GM12878 (cell line): ENCODE data around the gene PFKP. TPM values are rescaled to one million over a fixed set of nuclear protein-coding genes. Genes with fewer than 3 reads are reported as not detected.

ENCODE experiments used
- ATAC-seq: fragments of 200-7000 bp; cut with Tn5 transposase; 3 replicates; pipeline ENCODE4 v1.9.1; 2020; ENCODE audit warnings: mild to moderate bottlenecking, moderate library complexity
- BruUV-seq: library from RNA; stranded (reverse); fragments of 400-500 nt; replicated peaks from 2 replicates; lab custom pipeline; 2021; lab: Mats Ljungman, UMichigan
- CTCF ChIA-PET: fragments of 300-600 bp; sonication (Branson Sonifier 250); formaldehyde crosslinking; extraction: SDS; loops from one replicate; lab custom pipeline; 2021; ENCODE audit warnings: inconsistent platforms; lab: Yijun Ruan, JAX
- POLR2A ChIA-PET: fragments of 350-600 bp; formaldehyde crosslinking; extraction: SDS; loops from one replicate; lab custom pipeline; 2021; ENCODE audit warnings: inconsistent platforms; lab: Charles Lee
- RAD21 ChIA-PET: fragments of 300-600 bp; sonication (Branson Sonifier 250); formaldehyde crosslinking; loops from one replicate; lab custom pipeline; 2023; ENCODE audit warnings: antibody characterized with exemption; ENCODE audit not compliant: unreplicated experiment; lab: Charles Lee
- SMC1A ChIA-PET: fragments of 300-600 bp; sonication (Branson Sonifier 250); formaldehyde crosslinking; loops from one replicate; lab custom pipeline; 2023; ENCODE audit not compliant: unreplicated experiment, uncharacterized antibody; lab: Charles Lee
- DNase-seq: peaks from one replicate; pipeline ENCODE4 v3.0.0-alpha.2; 2011; ENCODE audit warnings: low read depth, low spot score
- FAIRE-seq: peaks from 3 replicates; lab custom pipeline; 2011; peaks lifted over from hg19 to GRCh38; lab: Jason Lieb, UNC
- H2AFZ ChIP-seq: 2 replicates; pipeline ENCODE4 v1.6.0; 2011; ENCODE audit warnings: low read depth, low read length, control low read depth; ENCODE audit not compliant: control insufficient read depth
- H3K27ac ChIP-seq: 2 replicates; pipeline ENCODE4 v1.5.1; 2011; ENCODE audit warnings: control low read depth; ENCODE audit not compliant: control insufficient read depth, insufficient read depth
- H3K27me3 ChIP-seq, 2 experiments: replicated peaks in 1 of 2; 2 replicates each; pipeline versions ENCODE4 v1.6.0 to v1.6.1; 2011; ENCODE audit warnings: low read length in 1 of 2; ENCODE audit not compliant: control insufficient read depth in 2 of 2, insufficient read depth in 2 of 2
- H3K36me3 ChIP-seq, 2 experiments: 2 replicates each; pipeline ENCODE4 v1.5.1; 2011; ENCODE audit warnings: low read length in 1 of 2; ENCODE audit not compliant: control insufficient read depth in 2 of 2, insufficient read depth in 2 of 2
- H3K4me1 ChIP-seq: 2 replicates; pipeline ENCODE4 v1.6.1; 2011; ENCODE audit warnings: mild to moderate bottlenecking, low read length, moderate library complexity, mixed read lengths; ENCODE audit not compliant: control insufficient read depth, insufficient read depth
- H3K4me2 ChIP-seq: 2 replicates; pipeline ENCODE4 v1.6.0; 2011; ENCODE audit warnings: control low read depth; ENCODE audit not compliant: control insufficient read depth, insufficient read depth
- H3K4me3 ChIP-seq: fragments of 200-600 bp; sonication (generic); 2 replicates; pipeline ENCODE4 v1.5.1; 2016
- H3K79me2 ChIP-seq: 2 replicates; pipeline ENCODE4 v1.6.0; 2011; ENCODE audit warnings: low read length; ENCODE audit not compliant: control insufficient read depth, insufficient read depth
- H3K9ac ChIP-seq: 2 replicates; pipeline ENCODE4 v1.8.0; 2011; ENCODE audit warnings: low read length, control low read depth, mixed read lengths; ENCODE audit not compliant: control insufficient read depth, insufficient read depth
- H3K9me3 ChIP-seq: replicated peaks from 3 replicates; pipeline ENCODE4 v1.5.1; 2011; ENCODE audit warnings: mild to moderate bottlenecking, low read length; ENCODE audit not compliant: control insufficient read depth, insufficient read depth
- H4K20me1 ChIP-seq: 2 replicates; pipeline ENCODE4 v1.6.0; 2011; ENCODE audit not compliant: control insufficient read depth, insufficient read depth
- ASH2L ChIP-seq: fragments of 300-600, 200-600 bp; sonication (generic); IDR thresholded peaks from 2 replicates; pipeline ENCODE4 v1.6.1; 2017; ENCODE audit warnings: low read depth, mild to moderate bottlenecking, borderline replicate concordance
- ATF7 ChIP-seq: fragments of 450-650 bp; IDR thresholded peaks from 2 replicates; pipeline ENCODE4 v1.6.1; 2016; ENCODE audit warnings: low read depth, mild to moderate bottlenecking
- BACH1 ChIP-seq: fragments of 450-650 bp; IDR thresholded peaks from 2 replicates; pipeline ENCODE4 v1.6.1; 2017; ENCODE audit warnings: mild to moderate bottlenecking, borderline replicate concordance
- EP300 ChIP-seq, 2 experiments: fragments of 150-350 bp in 1 of 2; IDR thresholded peaks; 2 replicates each; pipeline ENCODE4 v1.6.1; 2011 to 2012; ENCODE audit warnings: low read depth in 2 of 2, low read length in 2 of 2, borderline replicate concordance in 1 of 2, improper control_type of control experiment in 1 of 2, inconsistent platforms in 1 of 2; ENCODE audit not compliant: control insufficient read depth in 1 of 2
- LARP7 ChIP-seq: fragments of 450-650 bp; IDR thresholded peaks from 2 replicates; pipeline ENCODE4 v1.6.1; 2017; ENCODE audit warnings: mild to moderate bottlenecking
- PAX8 ChIP-seq: fragments of 450-650 bp; IDR thresholded peaks from 2 replicates; pipeline ENCODE4 v1.6.1; 2017; ENCODE audit warnings: mild to moderate bottlenecking, moderate library complexity
- SMARCA5 ChIP-seq: fragments of 450-650 bp; IDR thresholded peaks from 2 replicates; pipeline ENCODE4 v1.6.1; 2017; ENCODE audit warnings: mild to moderate bottlenecking
- TCF12 ChIP-seq: IDR thresholded peaks from 2 replicates; pipeline ENCODE4 v1.6.1; 2011; ENCODE audit warnings: low read depth, mild to moderate bottlenecking, low read length
- WGBS: methylation state at CpG from one replicate; pipeline ENCODE4 v1.1.6; 2016; ENCODE audit warnings: low lambda C conversion rate; ENCODE audit not compliant: insufficient replicate concordance, insufficient coverage; ENCODE audit errors: missing lambda C conversion rate; 5-methylcytosine and 5-hydroxymethylcytosine counted together
- in situ Hi-C: fragments of 300-500 bp; cut with MboI; formaldehyde crosslinking; loops from 9 replicates; pipeline ENCODE4 v1.14.3; 2018; ENCODE audit warnings: mixed read lengths
- intact Hi-C: fragments of 100-400 bp; cut with micrococcal nuclease; formaldehyde crosslinking; loops from one replicate; pipeline ENCODE4 v1.14.2; 2022; ENCODE audit not compliant: unreplicated experiment
- polyA plus RNA-seq, 11 experiments: library from polyadenylated mRNA; depleted of rRNA in 4 of 11; unstranded in 6 of 11; stranded (reverse) in 5 of 11; fragments of >200 nt; fragmentation: Nextera tagmentation in 4 of 11; fragmentation: Illumina TruSeq in 1 of 11; extraction: Ambion mirVana in 4 of 11; extraction: Trizol in 1 of 11; gene quantifications; 1 replicate in 1 of 11; 2 replicates in 10 of 11; pipeline versions ENCODE4 v1.2.1 to v1.2.3, GENCODE V29; 2011 to 2016; ENCODE audit warnings: inconsistent platforms in 2 of 11, missing spikeins in 2 of 11, low read depth in 1 of 11
- total RNA-seq, 4 experiments: library from RNA; depleted of rRNA in 3 of 4; stranded (reverse); fragments of >200 nt in 3 of 4; fragmentation: Illumina TruSeq in 1 of 4; extraction: Trizol in 1 of 4; gene quantifications; 2 replicates each; pipeline versions ENCODE4 v1.2.1 to v1.2.3, GENCODE V29; 2013 to 2021

The PFKP gene
- total and polyA plus RNA-seq, 10 of the 15 experiments (the other 5 are each of a cell fraction or from before 2014, with no cell fraction given) = 27.0 to 145 (median 95.7) TPM

- in situ Hi-C loops (no loop called here), intact Hi-C loops (no loop called here)
- no peak for FAIRE-seq
- no peaks in the 10 kb centered on the region for H3K36me3 ChIP-seq
- no peak overlapping the region for H2AFZ ChIP-seq
- TF ChIP-seq LARP7 (no peak), SMARCA5 (no peak)
- POLR2A ChIA-PET = no interaction called here
- no peaks in the 10 kb centered on the region for H3K79me2 ChIP-seq
- no peak overlapping the region for H3K4me3 ChIP-seq
- no peak overlapping the region for H3K27ac ChIP-seq
- no peak for DNase-seq
- CTCF ChIA-PET = no interaction called here
- H3K9me3 ChIP-seq = no peaks in the 10 kb centered on the region; the same call in 2 of the 3 replicates
- RAD21 ChIA-PET = no interaction called here
- no peak overlapping the region for H3K4me2 ChIP-seq
- H3K9ac ChIP-seq = no peak overlapping the region
- ATAC-seq = no peak
- 46% methylated on average over 4 of the region's 5 CpGs for WGBS
- no peaks in the 10 kb centered on the region for H4K20me1 ChIP-seq
- peaks cover 3% of the 10 kb centered on the region; the same call in 1 of the 2 replicates for H3K4me1 ChIP-seq
- no peaks in the 10 kb centered on the region; a peak in 1 of 4 replicates for H3K27me3 ChIP-seq
- SMC1A ChIA-PET = interaction anchor here (1.1 kb wide), 1 partner anchor 19 kb away, joined by 3 read pairs; no protein-coding TSS in a partner anchor
- BruUV-seq = no TSS peak
Observed at GRCh38 chr10:3033925-3034324, 33.4 kb upstream of the PFKP start.

DNA sequence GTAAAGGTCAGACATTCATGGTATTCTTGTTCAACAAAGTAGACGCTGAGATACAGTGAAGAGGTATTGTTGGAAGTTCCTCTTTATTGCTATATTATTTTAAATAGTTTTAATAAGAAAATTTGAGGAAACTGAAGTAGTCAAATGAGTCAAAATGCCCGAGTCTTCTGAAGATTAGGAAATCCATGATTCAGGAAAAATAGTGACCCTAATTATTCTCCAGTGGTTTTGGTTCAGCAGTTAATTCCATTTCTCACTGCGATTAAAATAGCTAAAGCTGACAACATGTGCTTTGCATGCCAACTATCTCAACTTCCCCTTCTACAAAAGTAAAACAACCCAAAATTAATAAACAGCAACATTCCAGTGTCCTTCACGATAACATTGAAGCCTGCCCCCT, 32.7 kb upstream of the PFKP start:
- no peak overlapping the region for H2AFZ ChIP-seq
- H3K4me1 ChIP-seq = peaks cover 3% of the 10 kb centered on the region; the same call in 1 of the 2 replicates
- no peak for FAIRE-seq
- intact Hi-C loops (no loop called here), in situ Hi-C loops (no loop called here)
- H3K79me2 ChIP-seq = no peaks in the 10 kb centered on the region
- no peak for ATAC-seq
- H3K4me3 ChIP-seq = no peak overlapping the region
- 1% methylated on average over 4 of the region's 4 CpGs for WGBS
- H3K36me3 ChIP-seq = no peaks in the 10 kb centered on the region
- H3K27me3 ChIP-seq = no peaks in the 10 kb centered on the region; a peak in 1 of 4 replicates
- RAD21 ChIA-PET = no interaction called here
- SMC1A ChIA-PET = no interaction called here
- POLR2A ChIA-PET = no interaction called here
- BruUV-seq = no TSS peak
- H4K20me1 ChIP-seq = no peaks in the 10 kb centered on the region
- no peak overlapping the region for H3K9ac ChIP-seq
- H3K27ac ChIP-seq = no peak overlapping the region
- no peak for DNase-seq
- no peak for TF ChIP-seq ATF7
- no peak for TF ChIP-seq PAX8
- TF ChIP-seq TCF12 = no peak
- no peak for TF ChIP-seq ASH2L
- TF ChIP-seq EP300 (IDR thresholded peaks at IDR 0.05; ENCODE audit: borderline replicate concordance in 1 of 2, control insufficient read depth in 1 of 2, low read depth in 2 of 2, low read length in 2 of 2) = no peak
- no peak for TF ChIP-seq BACH1
- no peaks in the 10 kb centered on the region; the same call in 2 of the 3 replicates for H3K9me3 ChIP-seq
- CTCF ChIA-PET = no interaction called here
- H3K4me2 ChIP-seq = no peak overlapping the region
